CD14-positive monocyte (primary cell): ENCODE measurements around the gene KRT73. TPM values are rescaled to one million over a fixed set of nuclear protein-coding genes. Genes with fewer than 3 reads are reported as not detected.

Experiments
- DNase-seq, 3 donors: peaks; one replicate each; pipeline ENCODE4 v3.0.0-alpha.2; 2011 to 2022
- H2AFZ ChIP-seq: 2 replicates; pipeline ENCODE4 v1.6.0; 2012; ENCODE audit warnings: mild to moderate bottlenecking, low read depth, low read length, inconsistent platforms; ENCODE audit not compliant: insufficient read depth, poor library complexity, severe bottlenecking
- H3K27ac ChIP-seq, 2 donors: 1 replicate in 1 of 2; 2 replicates in 1 of 2; pipeline ENCODE4 v1.5.1; 2012 to 2013; ENCODE audit warnings: low read length in 2 of 2, control low read depth in 1 of 2, inconsistent platforms in 1 of 2, low read depth in 1 of 2, mild to moderate bottlenecking in 1 of 2
- H3K27me3 ChIP-seq, 2 donors: one replicate each; pipeline versions ENCODE4 v1.6.0 to v1.6.1; 2011 to 2013; ENCODE audit warnings: low read length in 2 of 2; ENCODE audit not compliant: control insufficient read depth in 2 of 2, insufficient read depth in 2 of 2
- H3K36me3 ChIP-seq, 2 donors: replicated peaks in 1 of 2; 1 replicate in 1 of 2; 2 replicates in 1 of 2; pipeline versions ENCODE4 v1.5.1 to v1.6.1; 2012 to 2013; ENCODE audit warnings: low read length in 2 of 2, control low read depth in 1 of 2, inconsistent platforms in 1 of 2, mild to moderate bottlenecking in 1 of 2; ENCODE audit not compliant: insufficient read depth in 2 of 2, control insufficient read depth in 1 of 2
- H3K4me1 ChIP-seq, 2 donors: 1 replicate in 1 of 2; 2 replicates in 1 of 2; pipeline versions ENCODE4 v1.5.1 to v1.6.1; 2012 to 2013; ENCODE audit warnings: low read length in 2 of 2, control low read depth in 1 of 2, inconsistent platforms in 1 of 2, mild to moderate bottlenecking in 1 of 2, moderate library complexity in 1 of 2; ENCODE audit not compliant: insufficient read depth in 2 of 2, control insufficient read depth in 1 of 2
- H3K4me2 ChIP-seq: replicated peaks from 2 replicates; pipeline ENCODE3; 2012; ENCODE audit warnings: low read length, moderate library complexity, mild to moderate bottlenecking; ENCODE audit not compliant: poor library complexity, severe bottlenecking; ENCODE audit errors: extremely low read depth
- H3K4me3 ChIP-seq, 3 experiments: fragments of 200-600 bp in 1 of 3; sonication (generic) in 1 of 3; replicated peaks in 1 of 3; 1 replicate in 2 of 3; 2 replicates in 1 of 3; pipeline ENCODE4 v1.5.1; 2011 to 2013; ENCODE audit warnings: low read length in 3 of 3, mild to moderate bottlenecking in 3 of 3, control low read depth in 2 of 3, low read depth in 2 of 3, inconsistent platforms in 1 of 3, moderate library complexity in 1 of 3
- H3K79me2 ChIP-seq: 2 replicates; pipeline ENCODE4 v1.6.0; 2012; ENCODE audit warnings: mild to moderate bottlenecking, control low read depth, inconsistent platforms, low read length, moderate library complexity; ENCODE audit not compliant: insufficient read depth
- H3K9ac ChIP-seq: 2 replicates; pipeline ENCODE4 v1.6.0; 2017; ENCODE audit warnings: low read length, mild to moderate bottlenecking; ENCODE audit not compliant: insufficient read depth, poor library complexity, severe bottlenecking
- H3K9me3 ChIP-seq, 2 donors: replicated peaks in 1 of 2; 1 replicate in 1 of 2; 2 replicates in 1 of 2; pipeline versions ENCODE4 v1.5.1 to v1.6.1; 2012 to 2013; ENCODE audit warnings: low read length in 2 of 2, control low read depth in 1 of 2; ENCODE audit not compliant: control insufficient read depth in 1 of 2, insufficient read depth in 1 of 2
- H4K20me1 ChIP-seq: 2 replicates; pipeline ENCODE4 v1.6.0; 2012; ENCODE audit warnings: mild to moderate bottlenecking, low read length, control low read depth, moderate library complexity; ENCODE audit not compliant: insufficient read depth
- H3K27ac Mint-ChIP-seq, 7 donors: one replicate each; pipeline ENCODE4 v1.8.0; 2020; ENCODE audit warnings: mild to moderate bottlenecking in 7 of 7, mixed read lengths in 7 of 7, moderate library complexity in 6 of 7, inconsistent platforms in 2 of 7
- H3K27me3 Mint-ChIP-seq, 3 donors: one replicate each; pipeline ENCODE4 v1.8.0; 2021 to 2022; ENCODE audit warnings: low read depth in 3 of 3, mild to moderate bottlenecking in 3 of 3, mixed read lengths in 3 of 3, moderate library complexity in 3 of 3, inconsistent platforms in 1 of 3
- H3K36me3 Mint-ChIP-seq, 2 donors: one replicate each; pipeline ENCODE4 v1.8.0; 2020; ENCODE audit warnings: mixed read lengths in 2 of 2, inconsistent platforms in 1 of 2, mild to moderate bottlenecking in 1 of 2
- H3K4me1 Mint-ChIP-seq: one replicate; pipeline ENCODE4 v1.8.0; 2020; ENCODE audit warnings: mild to moderate bottlenecking, mixed read lengths
- H3K4me3 Mint-ChIP-seq, 2 donors: one replicate each; pipeline ENCODE4 v1.8.0; 2020; ENCODE audit warnings: mild to moderate bottlenecking in 2 of 2, mixed read lengths in 2 of 2, moderate library complexity in 1 of 2
- H3K9me3 Mint-ChIP-seq, 7 donors: one replicate each; pipeline ENCODE4 v1.8.0; 2020 to 2022; ENCODE audit warnings: mixed read lengths in 7 of 7, mild to moderate bottlenecking in 6 of 7, moderate library complexity in 6 of 7, inconsistent platforms in 2 of 7
- WGBS: methylation state at CpG from one replicate; pipeline ENCODE4 v1.1.5; 2013; ENCODE audit warnings: missing lambda C conversion rate; ENCODE audit not compliant: insufficient coverage; 5-methylcytosine and 5-hydroxymethylcytosine counted together
- intact Hi-C, 2 donors: fragments of 100-400 bp; cut with micrococcal nuclease; formaldehyde crosslinking; loops; one replicate each; pipeline versions ENCODE4 v1.15.0 to v1.15.1; 2023
- polyA plus RNA-seq, 3 donors: library from polyadenylated mRNA; depleted of rRNA in 1 of 3; unstranded in 2 of 3; stranded (reverse) in 1 of 3; fragments of 300-500 nt in 2 of 3; fragments of >200 nt in 1 of 3; fragmentation: Illumina TruSeq in 2 of 3; gene quantifications; 1 replicate in 2 of 3; 2 replicates in 1 of 3; pipeline ENCODE4 v1.2.3, GENCODE V29; 2012 to 2021
- TF ChIP-seq, protein P1 (sequence below): fragments of 200-600 bp; IDR thresholded peaks from one replicate; pipeline ENCODE4 v1.8.0; 2022; ENCODE audit warnings: antibody characterized with exemption, mild to moderate bottlenecking

KRT73 gene
- polyA plus RNA-seq, 3 donors: not detected

DNA sequence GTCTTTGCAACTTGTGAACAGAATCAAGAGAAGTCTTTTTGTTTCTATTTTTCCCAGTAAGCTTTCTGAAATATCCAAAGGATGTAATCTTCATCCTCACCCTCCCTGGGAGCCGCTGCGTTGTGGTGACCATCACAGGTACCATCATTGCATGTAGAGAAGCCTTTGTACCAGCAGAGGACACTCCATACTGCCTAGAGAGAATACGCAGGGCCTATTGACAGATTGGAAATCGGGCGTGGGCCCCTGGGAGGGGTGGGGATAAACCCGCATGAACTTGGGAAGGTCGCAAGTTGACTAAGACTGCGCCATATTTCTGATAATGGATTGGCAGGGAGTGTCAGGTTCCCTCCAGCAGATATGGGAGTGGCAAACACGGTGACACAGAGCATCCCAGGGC lies 49.1 kb upstream of the KRT73 start:
- H3K4me3 Mint-ChIP-seq: no peak overlapping the region
- H3K36me3 Mint-ChIP-seq: no peaks in the 10 kb centered on the region
- H3K9me3 Mint-ChIP-seq: no peaks in the 10 kb centered on the region
- intact Hi-C loops: no loop called here
- Histone ChIP-seq H3K4me1 (no peaks in the 10 kb centered on the region), H3K9me3 (no peaks in the 10 kb centered on the region), H3K4me2 (no peak overlapping the region), H3K27ac (no peak overlapping the region), H3K27me3 (no peaks in the 10 kb centered on the region), H2AFZ (no peak overlapping the region), H3K9ac (no peak overlapping the region), H3K4me3 (no peak overlapping the region), H3K79me2 (no peaks in the 10 kb centered on the region), H3K36me3 (no peaks in the 10 kb centered on the region), H4K20me1 (no peaks in the 10 kb centered on the region)
- WGBS: 90% methylated on average over 7 of the region's 9 CpGs
- H3K27ac Mint-ChIP-seq: no peak overlapping the region
- DNase-seq: no peak
- TF ChIP-seq, protein P1, sequence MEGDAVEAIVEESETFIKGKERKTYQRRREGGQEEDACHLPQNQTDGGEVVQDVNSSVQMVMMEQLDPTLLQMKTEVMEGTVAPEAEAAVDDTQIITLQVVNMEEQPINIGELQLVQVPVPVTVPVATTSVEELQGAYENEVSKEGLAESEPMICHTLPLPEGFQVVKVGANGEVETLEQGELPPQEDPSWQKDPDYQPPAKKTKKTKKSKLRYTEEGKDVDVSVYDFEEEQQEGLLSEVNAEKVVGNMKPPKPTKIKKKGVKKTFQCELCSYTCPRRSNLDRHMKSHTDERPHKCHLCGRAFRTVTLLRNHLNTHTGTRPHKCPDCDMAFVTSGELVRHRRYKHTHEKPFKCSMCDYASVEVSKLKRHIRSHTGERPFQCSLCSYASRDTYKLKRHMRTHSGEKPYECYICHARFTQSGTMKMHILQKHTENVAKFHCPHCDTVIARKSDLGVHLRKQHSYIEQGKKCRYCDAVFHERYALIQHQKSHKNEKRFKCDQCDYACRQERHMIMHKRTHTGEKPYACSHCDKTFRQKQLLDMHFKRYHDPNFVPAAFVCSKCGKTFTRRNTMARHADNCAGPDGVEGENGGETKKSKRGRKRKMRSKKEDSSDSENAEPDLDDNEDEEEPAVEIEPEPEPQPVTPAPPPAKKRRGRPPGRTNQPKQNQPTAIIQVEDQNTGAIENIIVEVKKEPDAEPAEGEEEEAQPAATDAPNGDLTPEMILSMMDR: no peak
- H3K27me3 Mint-ChIP-seq: peaks cover 0 to 2% (median 2%) of the 10 kb centered on the region in 3 donors
- H3K4me1 Mint-ChIP-seq: no peaks in the 10 kb centered on the region

DNA sequence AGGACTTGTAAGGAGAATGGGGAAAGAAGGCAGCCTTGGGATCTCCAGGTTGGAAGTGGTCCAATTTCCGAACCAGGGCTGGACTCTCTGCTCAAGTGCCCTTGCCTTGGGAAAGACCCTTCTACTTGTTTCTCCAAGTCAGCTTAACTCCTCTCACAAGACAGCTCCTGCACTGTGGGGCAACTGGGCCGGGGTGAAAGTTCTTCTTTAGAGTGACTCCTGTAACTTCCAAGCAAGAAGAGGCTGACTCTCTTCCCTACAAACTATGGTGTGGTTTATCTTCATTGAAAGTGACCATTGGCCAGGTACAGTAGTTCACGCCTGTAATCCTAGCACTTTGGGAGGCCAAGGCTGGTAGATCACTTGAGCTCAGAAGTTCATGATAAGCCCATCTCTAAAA lies 48.1 kb upstream of the KRT73 start:
- peaks cover 0 to 4% (median 2%) of the 10 kb centered on the region in 3 donors for H3K27me3 Mint-ChIP-seq
- no peak overlapping the region for H3K4me3 Mint-ChIP-seq
- Histone ChIP-seq H3K9ac (no peak overlapping the region), H3K4me2 (no peak overlapping the region), H2AFZ (no peak overlapping the region), H3K4me3 (no peak overlapping the region), H3K36me3 (no peaks in the 10 kb centered on the region), H3K27me3 (no peaks in the 10 kb centered on the region), H3K27ac (no peak overlapping the region), H3K9me3 (no peaks in the 10 kb centered on the region), H4K20me1 (no peaks in the 10 kb centered on the region), H3K79me2 (no peaks in the 10 kb centered on the region), H3K4me1 (no peaks in the 10 kb centered on the region)
- DNase-seq: no peak
- H3K36me3 Mint-ChIP-seq: no peaks in the 10 kb centered on the region
- no peaks in the 10 kb centered on the region for H3K4me1 Mint-ChIP-seq
- TF ChIP-seq, protein P1: no peak
- no CpG with 5 or more reads among the region's 3 CpGs for WGBS
- no peaks in the 10 kb centered on the region for H3K9me3 Mint-ChIP-seq
- no peak overlapping the region for H3K27ac Mint-ChIP-seq
- intact Hi-C loops: no loop called here
